K562 (cell line): ENCODE data around the gene E2F2. TPM values are rescaled to one million over a fixed set of nuclear protein-coding genes. Genes with fewer than 3 reads are reported as not detected.

Source experiments
- ATAC-seq: fragments of 200-7000 bp; cut with Tn5 transposase; 3 replicates; pipeline ENCODE4 v1.9.1; 2020; ENCODE audit warnings: moderate library complexity
- BruUV-seq: library from RNA; stranded (reverse); fragments of 400-500 nt; replicated peaks from 2 replicates; lab custom pipeline; 2021; lab: Mats Ljungman, UMichigan
- CTCF ChIA-PET: fragments of 300-600 bp; formaldehyde crosslinking; extraction: SDS; loops from one replicate; lab custom pipeline; 2021; ENCODE audit warnings: low intra/inter-chr PET ratio; lab: Yijun Ruan, JAX
- POLR2A ChIA-PET: fragments of 300-600, 350-650 bp; sonication (Branson Sonifier 250); formaldehyde crosslinking; extraction: SDS; loops from one replicate; lab custom pipeline; 2021; ENCODE audit warnings: antibody characterized with exemption, inconsistent platforms; lab: Yijun Ruan, JAX
- DNase-seq, 4 experiments: peaks; one replicate each; pipeline versions ENCODE4 v3.0.0 to v3.0.0-alpha.2; 2011 to 2018; ENCODE audit warnings: low spot score in 3 of 4, mixed read lengths in 3 of 4; ENCODE audit errors: extremely low read depth in 1 of 4
- FAIRE-seq: peaks from 2 replicates; lab custom pipeline; 2011; peaks lifted over from hg19 to GRCh38; lab: Jason Lieb, UNC
- H2AFZ ChIP-seq: 2 replicates; pipeline ENCODE4 v1.6.0; 2011; ENCODE audit warnings: low read depth, low read length, control low read depth, inconsistent platforms
- H3K27ac ChIP-seq: fragments of 200-600 bp; 3 replicates; pipeline ENCODE4 v1.8.0; 2011; ENCODE audit warnings: low read depth, mild to moderate bottlenecking, control low read depth, inconsistent platforms, low read length, moderate library complexity, mixed read lengths; ENCODE audit errors: extremely low read depth
- H3K27me3 ChIP-seq, 2 experiments: fragments of 300-600 bp in 1 of 2; 2 replicates in 1 of 2; 3 replicates in 1 of 2; pipeline versions ENCODE4 v1.6.0 to v1.8.0; 2011; ENCODE audit warnings: inconsistent platforms in 2 of 2, low read length in 2 of 2, mild to moderate bottlenecking in 1 of 2, mixed read lengths in 1 of 2, moderate library complexity in 1 of 2; ENCODE audit not compliant: control insufficient read depth in 2 of 2, insufficient read depth in 2 of 2
- H3K36me3 ChIP-seq: fragments of 300-600 bp; 3 replicates; pipeline ENCODE4 v1.8.0; 2011; ENCODE audit warnings: mild to moderate bottlenecking, low read length, inconsistent platforms; ENCODE audit not compliant: control insufficient read depth, insufficient read depth
- H3K4me1 ChIP-seq, 2 experiments: fragments of 200-600 bp in 1 of 2; replicated peaks in 1 of 2; 2 replicates in 1 of 2; 3 replicates in 1 of 2; pipeline versions ENCODE4 v1.5.1 to v1.8.0; 2011; ENCODE audit warnings: inconsistent platforms in 2 of 2, low read length in 2 of 2, mild to moderate bottlenecking in 1 of 2, mixed read lengths in 1 of 2, moderate library complexity in 1 of 2; ENCODE audit not compliant: control insufficient read depth in 2 of 2, insufficient read depth in 2 of 2
- H3K4me2 ChIP-seq: 2 replicates; pipeline ENCODE4 v1.6.1; 2011; ENCODE audit warnings: low read length, control low read depth, inconsistent platforms, mixed read lengths; ENCODE audit not compliant: insufficient read depth
- H3K4me3 ChIP-seq: fragments of 200-600 bp; sonication (generic), shearing (Covaris generic); 2 replicates; pipeline ENCODE4 v1.5.1; 2016; ENCODE audit warnings: control low read depth, inconsistent platforms
- H3K79me2 ChIP-seq: fragments of 200-600 bp; 3 replicates; pipeline ENCODE4 v1.8.0; 2011; ENCODE audit warnings: low read length, inconsistent platforms; ENCODE audit not compliant: control insufficient read depth, insufficient read depth
- H3K9ac ChIP-seq, 2 experiments: 2 replicates each; pipeline versions ENCODE4 v1.6.0 to v1.6.1; 2011; ENCODE audit warnings: low read depth in 2 of 2, low read length in 2 of 2, control low read depth in 1 of 2, inconsistent platforms in 1 of 2, mild to moderate bottlenecking in 1 of 2, mixed read lengths in 1 of 2; ENCODE audit not compliant: insufficient read depth in 1 of 2
- H3K9me1 ChIP-seq: one replicate; pipeline ENCODE4 v1.6.0; 2011; ENCODE audit warnings: inconsistent platforms, mild to moderate bottlenecking, low read length, moderate library complexity; ENCODE audit not compliant: control insufficient read depth, insufficient read depth
- H3K9me3 ChIP-seq: replicated peaks from 2 replicates; pipeline ENCODE4 v1.5.1; 2011; ENCODE audit warnings: low read depth, low read length, inconsistent platforms; ENCODE audit not compliant: control insufficient read depth, insufficient read depth
- H4K20me1 ChIP-seq: replicated peaks from 2 replicates; pipeline ENCODE4 v1.6.1; 2011; ENCODE audit warnings: low read length, inconsistent platforms, mixed read lengths; ENCODE audit not compliant: control insufficient read depth, insufficient read depth
- CEBPZ ChIP-seq: fragments of 150-350 bp; IDR thresholded peaks from 2 replicates; pipeline ENCODE4 v1.6.1; 2014; ENCODE audit warnings: low read depth, mild to moderate bottlenecking, low read length, borderline replicate concordance
- JUN ChIP-seq, 2 experiments: sonication (generic) in 1 of 2; formaldehyde crosslinking in 1 of 2; IDR thresholded peaks; 2 replicates each; pipeline versions ENCODE4 v1.6.1 to v1.8.0; 2012 to 2022; ENCODE audit warnings: borderline replicate concordance in 2 of 2, mild to moderate bottlenecking in 2 of 2, improper control_type of control experiment in 1 of 2, low read depth in 1 of 2, low read length in 1 of 2, missing genetic modification reagents in 1 of 2
- NFIX ChIP-seq: fragments of 250-450 bp; sonication (Bioruptor Pico); IDR thresholded peaks from 2 replicates; pipeline ENCODE4 v1.4.0; 2020; ENCODE audit warnings: low read depth, mild to moderate bottlenecking, moderate library complexity
- NUFIP1 ChIP-seq: fragments of 450-650 bp; IDR thresholded peaks from 2 replicates; pipeline ENCODE4 v1.6.1; 2018; ENCODE audit not compliant: partially characterized antibody
- POLR2G ChIP-seq: fragments of 200-400 bp; formaldehyde crosslinking; IDR thresholded peaks from 2 replicates; pipeline ENCODE4 v1.6.1; 2017; ENCODE audit warnings: low read depth, mild to moderate bottlenecking, antibody characterized with exemption, low read length, moderate library complexity
- ZNF282 ChIP-seq: sonication (generic); formaldehyde crosslinking; IDR thresholded peaks from 2 replicates; pipeline ENCODE4 v1.8.1; 2023; ENCODE audit warnings: missing genetic modification reagents
- ZNF764 ChIP-seq: fragments of 250-450 bp; sonication (Bioruptor Pico); IDR thresholded peaks from 2 replicates; pipeline ENCODE4 v1.4.0; 2020; ENCODE audit warnings: low read depth, mild to moderate bottlenecking, moderate library complexity
- WGBS: fragments of 100-300 bp; shearing (Covaris generic); methylation state at CpG from one replicate; pipeline ENCODE4 v1.1.6; 2016; ENCODE audit warnings: low coverage, mixed read lengths; ENCODE audit not compliant: insufficient coverage; ENCODE audit errors: missing lambda C conversion rate; 5-methylcytosine and 5-hydroxymethylcytosine counted together
- in situ Hi-C: fragments of 300-500 bp; cut with MboI; formaldehyde crosslinking; loops from 4 replicates; pipeline ENCODE4 v1.15.0; 2018; ENCODE audit warnings: inconsistent platforms, mixed read lengths
- intact Hi-C: fragments of 100-400 bp; cut with micrococcal nuclease; formaldehyde crosslinking; loops from 2 replicates; pipeline ENCODE4 v1.14.2; 2022
- polyA plus RNA-seq, 8 experiments: library from polyadenylated mRNA; depleted of rRNA in 4 of 8; stranded (reverse) in 5 of 8; unstranded in 3 of 8; fragments of >200 nt; fragmentation: Nextera tagmentation in 2 of 8; fragmentation: Illumina TruSeq in 1 of 8; extraction: Ambion mirVana in 2 of 8; extraction: Trizol in 1 of 8; gene quantifications; 2 replicates each; pipeline versions ENCODE4 v1.2.1 to v1.2.3, GENCODE V29; 2011 to 2014; ENCODE audit warnings: inconsistent platforms in 1 of 8, missing spikeins in 1 of 8
- total RNA-seq, 7 experiments: library from RNA; depleted of rRNA in 6 of 7; stranded (reverse); fragments of >200 nt in 6 of 7; fragmentation: Illumina TruSeq in 2 of 7; extraction: Trizol in 2 of 7; gene quantifications; 2 replicates each; pipeline versions ENCODE4 v1.2.1 to v1.2.3, GENCODE V29; 2011 to 2021; ENCODE audit warnings: low replicate concordance in 1 of 7

The E2F2 gene
- total and polyA plus RNA-seq, 9 of the 15 experiments (the other 6 are each of a cell fraction or from before 2014, with no cell fraction given), result 3.1 to 25.3 (median 11.4) TPM

GRCh38 chr1:23506376-23507107 is 24.5 kb downstream of the E2F2 start:
- BruUV-seq, result TSS peak; percentile 44
- Histone ChIP-seq H3K4me1 (peaks cover 4 to 7% of the 10 kb centered on the region in 2 experiments; a peak in 4 of 5 replicates), H3K9ac (peak overlapping the region in 1 of 2 experiments; percentile 14; a peak in 1 of 4 replicates), H3K36me3 (peaks cover 57% of the 10 kb centered on the region; the same call in 2 of the 3 replicates), H3K79me2 (no peaks in the 10 kb centered on the region), H2AFZ (no peak overlapping the region), H3K27me3 (no peaks in the 10 kb centered on the region), H3K27ac (no peak overlapping the region), H3K9me1 (no peaks in the 10 kb centered on the region), H4K20me1 (no peaks in the 10 kb centered on the region), H3K4me3 (no peak overlapping the region), H3K4me2 (no peak overlapping the region), H3K9me3 (no peaks in the 10 kb centered on the region)
- ATAC-seq (no peak; the same call in 2 of the 3 replicates), DNase-seq (no peak), FAIRE-seq (no peak)
- in situ Hi-C loops (no loop called here), intact Hi-C loops (no loop called here)
- ChIA-PET POLR2A (interaction anchor here (0.8 to 3.6 kb wide), 6 partner anchors 9 to 186 kb away, joined by 3 to 17 read pairs (median 9); no protein-coding TSS in a partner anchor), CTCF (interaction anchor here (0.8 kb wide), 1 partner anchor 10 kb away, joined by 3 read pairs; no protein-coding TSS in a partner anchor)
- WGBS, result 75% methylated on average over 12 of the region's 13 CpGs
- TF ChIP-seq POLR2G, result peak; percentile 47
- TF ChIP-seq CEBPZ, result no peak
- TF ChIP-seq ZNF764, result no peak
- TF ChIP-seq ZNF282 (CRISPR knock-in tag), result no peak
- no peak for TF ChIP-seq NFIX (CRISPR knock-in tag)
- TF ChIP-seq JUN (IDR thresholded peaks at IDR 0.05; ENCODE audit: borderline replicate concordance, low read depth, low read length), result no peak
- no peak for TF ChIP-seq JUN (CRISPR knock-in tag; IDR thresholded peaks at IDR 0.05; ENCODE audit: borderline replicate concordance)
- no peak for TF ChIP-seq NUFIP1
